ENCODE data around the gene CCDC88A. TPM values are rescaled to one million over a fixed set of nuclear protein-coding genes. Genes with fewer than 3 reads are reported as not detected.

Gene CCDC88A
- total RNA-seq, 1 donor from 2014 or later = 21.9 TPM

Other genes with a start within 250 kb of the CCDC88A start
- 20.1 TPM for gene CLHC1, start 187.6 kb downstream of the CCDC88A start, total RNA-seq
- gene RPS27A, start 187.2 kb downstream of the CCDC88A start, total RNA-seq = 605 TPM
- gene MTIF2, start 150.6 kb downstream of the CCDC88A start, total RNA-seq = 22.8 TPM
- 52.4 TPM for gene CFAP36, start 99.9 kb upstream of the CCDC88A start, total RNA-seq
- gene PPP4R3B, start 197.8 kb upstream of the CCDC88A start, total RNA-seq = 69.9 TPM